ENCODE data around the gene GULP1.
"Not testable (repeated sequence)": the region's sequence is repeated elsewhere in the genome, so short reads cannot be mapped to it uniquely, and the experiment has no call there.

The GULP1 gene

DNA sequence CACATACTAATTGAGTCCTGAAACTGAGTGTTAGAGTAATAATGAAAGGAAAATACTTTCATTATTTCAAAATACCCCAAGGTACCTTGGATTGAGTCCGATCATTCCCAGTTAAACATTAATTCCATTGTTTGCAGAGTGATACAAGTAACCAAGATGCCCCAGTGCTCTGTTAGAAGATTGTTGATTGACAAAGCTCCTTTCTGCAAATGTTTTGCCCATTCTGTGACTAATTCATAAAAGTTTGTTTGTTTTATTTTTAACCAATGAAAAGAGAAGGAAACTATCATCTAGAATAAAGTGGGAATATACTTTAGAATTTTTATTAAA lies 124.0 kb downstream of the GULP1 start:
- no peak for DNase-seq

DNA sequence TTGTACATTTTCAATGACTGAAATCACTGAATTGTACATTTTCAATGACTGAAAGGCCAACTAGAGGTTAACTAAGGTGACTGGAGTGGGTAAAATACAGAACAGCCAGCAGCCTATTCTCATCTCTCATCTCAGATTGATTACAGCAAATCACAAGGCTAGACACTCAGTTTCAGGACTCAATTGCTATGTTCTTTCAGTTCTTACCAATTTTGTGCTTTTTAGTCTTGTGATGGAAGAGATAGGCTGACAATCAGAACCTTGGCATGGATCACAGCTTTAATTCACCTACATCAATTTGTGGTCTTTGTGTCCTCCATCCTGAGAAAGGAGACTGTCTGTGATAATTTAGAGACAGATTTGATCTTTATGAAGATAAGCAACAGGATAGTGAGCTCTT lies 124.7 kb downstream of the GULP1 start:
- no peak for DNase-seq

DNA sequence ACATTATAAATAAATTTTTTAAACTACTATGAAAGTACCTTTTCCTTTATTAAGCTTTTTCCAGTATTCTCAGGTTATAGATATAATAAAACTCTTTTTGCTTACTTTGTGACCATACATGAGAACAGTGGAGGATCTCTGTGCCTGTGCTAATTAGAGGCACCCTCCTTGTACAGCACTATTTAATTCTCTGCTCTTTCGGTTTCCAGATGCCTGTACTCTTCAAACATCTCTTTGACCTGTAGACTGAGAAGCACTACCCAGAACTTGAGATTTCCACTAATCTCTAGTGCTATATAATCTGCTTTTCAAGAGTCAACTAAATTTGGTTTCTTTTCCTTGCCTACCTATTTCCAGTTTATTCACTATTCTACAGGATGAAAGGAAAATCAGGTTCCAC lies 131.1 kb downstream of the GULP1 start:
- no peak for DNase-seq

DNA sequence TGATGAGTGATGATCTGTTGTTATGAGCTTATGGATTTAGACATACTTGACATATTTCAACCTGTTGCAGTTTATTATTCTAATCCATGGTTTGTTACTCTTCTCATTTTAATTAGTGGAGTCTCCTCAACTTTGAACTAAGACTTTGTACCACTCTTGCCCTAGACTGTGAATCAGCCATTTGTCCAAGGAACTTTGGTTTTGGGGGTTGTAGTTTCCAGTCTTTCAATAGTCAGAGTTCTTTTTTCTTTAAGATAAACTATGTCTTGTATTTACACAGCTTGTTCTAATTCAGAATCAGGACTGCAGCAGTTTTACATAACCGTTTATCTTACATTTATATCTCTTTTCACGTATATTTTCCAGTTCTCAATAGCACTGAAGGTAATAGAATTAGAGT lies 133.6 kb downstream of the GULP1 start:
- no peak for DNase-seq

- no peak for DNase-seq
Measured at GRCh38 chr2:188426121-188426520, 134.4 kb downstream of the GULP1 start.

DNA sequence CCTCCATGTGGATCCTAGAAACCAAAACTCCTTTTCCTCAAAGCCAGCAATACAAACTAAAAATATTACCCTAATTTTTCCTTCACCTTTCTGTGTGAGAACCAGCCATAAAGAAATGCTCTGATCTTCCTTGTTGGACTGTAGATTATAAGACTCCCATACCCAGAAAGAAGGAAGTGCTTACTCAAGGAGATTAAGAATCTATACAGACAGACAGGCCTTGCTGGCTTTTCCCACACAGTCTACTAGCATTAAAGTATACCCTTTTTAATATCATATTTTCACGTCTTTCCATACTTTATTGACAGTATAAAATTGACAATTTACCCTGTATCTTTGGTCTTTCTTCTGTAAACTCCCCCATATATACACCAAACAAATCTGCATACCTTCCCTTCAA lies 139.0 kb downstream of the GULP1 start:
- DNase-seq, result no peak

- DNase-seq, result no peak
Measured at GRCh38 chr2:188434018-188434417, 142.3 kb downstream of the GULP1 start.

GRCh38 chr2:188435115-188435514 lies 143.4 kb downstream of the GULP1 start:
- no peak for DNase-seq

DNA sequence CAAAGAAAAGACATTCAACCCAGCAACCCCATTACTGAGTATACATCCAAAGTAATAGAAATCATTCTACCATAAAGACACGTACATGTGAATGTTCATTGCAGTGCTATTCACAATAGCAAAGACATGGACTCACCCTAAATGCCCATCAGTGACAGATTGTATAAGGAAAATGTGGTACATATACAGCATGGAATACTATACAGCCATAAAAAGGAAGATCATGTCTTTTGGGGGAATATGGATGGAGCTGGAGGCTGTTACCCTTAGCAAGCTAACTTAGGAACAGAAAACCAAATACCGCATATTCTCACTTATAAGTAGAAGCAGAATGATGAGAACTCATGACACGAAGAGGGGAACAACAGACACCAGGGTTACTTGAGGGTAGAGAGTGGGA lies 145.9 kb downstream of the GULP1 start:
- no peak for DNase-seq

- DNase-seq, result no peak
Measured at GRCh38 chr2:188439986-188440385, 148.3 kb downstream of the GULP1 start.

- DNase-seq, result no peak
Measured at GRCh38 chr2:188440849-188441248, 149.2 kb downstream of the GULP1 start.

DNA sequence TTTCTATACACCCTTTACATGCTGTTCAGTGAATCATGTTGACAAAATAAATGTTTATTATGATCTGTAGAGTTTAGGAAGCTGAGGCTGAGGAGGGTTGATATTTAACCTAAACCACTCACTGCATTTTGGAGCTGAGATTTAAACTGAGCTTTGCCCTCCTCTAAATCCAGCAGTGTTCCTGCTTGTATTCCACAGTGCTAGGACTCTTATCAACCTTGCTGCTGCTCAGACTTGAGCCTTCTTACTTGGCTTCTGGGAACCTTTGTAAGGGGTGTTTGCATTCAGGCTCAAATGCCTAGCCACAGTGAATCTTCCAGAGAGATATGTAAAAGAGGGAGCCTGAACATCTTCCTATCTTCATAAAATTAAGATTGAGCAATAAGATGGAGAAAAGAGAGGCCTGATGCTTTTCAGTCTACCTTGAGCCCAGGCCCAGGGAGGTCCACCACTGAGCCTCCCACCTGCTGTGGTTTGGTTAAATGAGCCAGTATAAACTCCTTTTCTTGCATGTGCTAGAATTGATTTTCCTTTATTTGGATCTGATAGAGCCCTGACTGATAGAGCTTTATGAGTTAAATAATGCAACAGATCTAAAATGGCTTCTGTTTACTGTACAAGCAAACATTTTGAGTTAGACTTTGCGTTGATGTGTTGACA lies 149.7 kb downstream of the GULP1 start:
- DNase-seq, result no peak

GRCh38 chr2:188443207-188443606 lies 151.5 kb downstream of the GULP1 start:
- no peak for DNase-seq

- DNase-seq, result no peak
Measured at GRCh38 chr2:188444106-188444835, 152.6 kb downstream of the GULP1 start.

GRCh38 chr2:188449561-188449960 lies 157.9 kb downstream of the GULP1 start:
- DNase-seq, result no peak

- no peak for DNase-seq
Measured at GRCh38 chr2:188449971-188450370, 158.3 kb downstream of the GULP1 start.

GRCh38 chr2:188450732-188451483 lies 159.2 kb downstream of the GULP1 start:
- DNase-seq, result no peak

DNA sequence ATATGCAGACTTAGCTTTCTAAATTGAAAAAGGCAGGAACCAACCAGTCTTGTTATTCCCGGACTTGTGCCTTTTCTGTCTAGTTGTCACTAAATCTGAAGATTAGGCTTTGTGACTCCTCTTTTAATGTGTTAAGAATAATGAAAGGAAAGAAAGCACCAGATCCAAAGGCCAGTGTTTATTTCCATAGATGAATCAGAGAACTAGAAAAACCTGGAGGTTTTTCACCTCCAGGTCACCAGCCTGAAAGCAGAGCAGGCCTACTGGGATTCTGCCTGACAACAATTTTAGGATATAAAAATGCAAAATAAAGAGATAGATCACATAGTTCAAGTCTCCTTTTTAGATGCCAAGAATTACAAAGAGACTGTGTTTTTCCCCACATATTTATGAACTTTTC lies 160.4 kb downstream of the GULP1 start:
- no peak for DNase-seq

- DNase-seq, result no peak
Measured at GRCh38 chr2:188456114-188456909, 164.6 kb downstream of the GULP1 start.

DNA sequence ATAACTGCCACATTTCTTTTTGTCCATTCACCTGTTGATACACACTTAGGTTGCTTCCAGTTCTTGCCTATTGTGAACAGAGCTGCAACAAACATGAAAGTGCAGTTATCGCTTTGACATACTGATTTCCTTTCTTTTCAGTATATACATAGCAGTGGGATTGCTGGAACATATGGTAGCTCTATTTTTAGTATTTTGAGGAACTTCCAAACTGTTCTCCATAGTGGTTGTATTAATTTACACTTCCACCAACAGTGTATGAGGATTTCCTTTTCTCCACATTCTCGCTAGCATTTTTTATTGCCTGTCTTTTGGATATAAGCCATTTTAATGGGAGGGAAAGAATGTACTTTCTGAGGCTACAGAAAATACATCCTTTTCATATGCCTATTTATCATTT lies 167.4 kb downstream of the GULP1 start:
- DNase-seq, result no peak

- DNase-seq, result not testable (repeated sequence)
Measured at GRCh38 chr2:188466078-188466477, 174.4 kb downstream of the GULP1 start.

DNA sequence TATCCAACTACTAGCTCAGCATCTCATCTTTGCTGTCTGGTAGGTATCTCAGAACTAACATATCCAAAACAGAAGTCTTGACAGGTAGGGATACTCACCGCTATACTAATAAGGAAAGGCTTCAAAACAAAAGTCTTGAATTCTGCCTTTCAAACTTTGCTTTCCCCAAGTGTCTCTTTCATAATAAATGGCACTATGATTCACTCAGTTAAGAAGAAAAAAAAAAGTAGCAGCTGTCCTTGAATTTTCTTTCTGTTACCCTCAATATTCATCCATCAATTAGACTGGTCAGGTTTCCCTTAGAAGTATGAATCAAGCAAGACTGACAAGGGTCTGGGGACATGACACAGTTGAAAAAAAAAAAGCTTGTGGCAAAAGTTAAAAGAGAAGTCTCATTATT lies 175.1 kb downstream of the GULP1 start:
- no peak for DNase-seq
